Caco-2 (cell line): ENCODE data around the gene FHL1. TPM values are rescaled to one million over a fixed set of nuclear protein-coding genes. Genes with fewer than 3 reads are reported as not detected.
A peak's percentile ranks its signal among the peaks of the same experiment; 100 is the strongest.

ENCODE experiments used
- BruUV-seq: library from RNA; stranded (reverse); fragments of 400-500 nt; replicated peaks from 2 replicates; lab custom pipeline; 2021; lab: Mats Ljungman, UMichigan
- CTCF ChIA-PET: fragments of 300-600 bp; sonication (Branson Sonifier 250); formaldehyde crosslinking; loops from one replicate; lab custom pipeline; 2022; ENCODE audit warnings: antibody characterized with exemption; lab: Charles Lee
- POLR2A ChIA-PET: fragments of 300-600 bp; sonication (Branson Sonifier 250); formaldehyde crosslinking; loops from one replicate; lab custom pipeline; 2022; ENCODE audit warnings: antibody characterized with exemption; lab: Charles Lee
- DNase-seq, 2 experiments: peaks; one replicate each; pipeline versions ENCODE4 v3.0.0 to v3.0.0-alpha.2; 2020 to 2022
- H3K27me3 ChIP-seq: replicated peaks from 2 replicates; pipeline ENCODE4 v1.6.0; 2011; ENCODE audit warnings: low read length; ENCODE audit not compliant: control insufficient read depth, insufficient read depth
- H3K36me3 ChIP-seq: 2 replicates; pipeline ENCODE4 v1.5.1; 2011; ENCODE audit warnings: low read length; ENCODE audit not compliant: control insufficient read depth, insufficient read depth
- H3K4me1 ChIP-seq: fragments of 250-450 bp; sonication (Bioruptor Pico); 2 replicates; pipeline ENCODE4 v1.5.1; 2020; ENCODE audit warnings: mild to moderate bottlenecking
- H3K4me3 ChIP-seq: 2 replicates; pipeline ENCODE4 v1.5.1; 2011; ENCODE audit warnings: low read depth, mild to moderate bottlenecking, control low read depth, low read length
- H3K9me3 ChIP-seq: fragments of 250-450 bp; sonication (Bioruptor Pico); 2 replicates; pipeline ENCODE4 v1.5.1; 2020; ENCODE audit warnings: mild to moderate bottlenecking, moderate library complexity
- H3K27ac Mint-ChIP-seq: one replicate; pipeline ENCODE4 v1.8.0; 2022; ENCODE audit warnings: mixed read lengths; ENCODE audit not compliant: unreplicated experiment
- H3K27me3 Mint-ChIP-seq: one replicate; pipeline ENCODE4 v1.8.0; 2022; ENCODE audit warnings: mixed read lengths; ENCODE audit not compliant: insufficient read depth, unreplicated experiment
- H3K36me3 Mint-ChIP-seq: one replicate; pipeline ENCODE4 v1.8.0; 2022; ENCODE audit warnings: mild to moderate bottlenecking, mixed read lengths; ENCODE audit not compliant: insufficient read depth, unreplicated experiment
- H3K4me1 Mint-ChIP-seq: one replicate; pipeline ENCODE4 v1.8.0; 2022; ENCODE audit warnings: low read depth, mixed read lengths; ENCODE audit not compliant: unreplicated experiment
- H3K4me3 Mint-ChIP-seq: one replicate; pipeline ENCODE4 v1.8.0; 2022; ENCODE audit warnings: mild to moderate bottlenecking, moderate library complexity, mixed read lengths; ENCODE audit not compliant: unreplicated experiment
- H3K9me3 Mint-ChIP-seq: one replicate; pipeline ENCODE4 v1.8.0; 2022; ENCODE audit warnings: mixed read lengths; ENCODE audit not compliant: unreplicated experiment
- CTCF ChIP-seq, 2 experiments: fragments of 200-600 bp in 1 of 2; IDR thresholded peaks; 1 replicate in 1 of 2; 2 replicates in 1 of 2; pipeline versions ENCODE4 v1.5.1 to v1.8.0; 2011 to 2022; ENCODE audit warnings: antibody characterized with exemption in 1 of 2, control low read depth in 1 of 2, inconsistent platforms in 1 of 2, low read depth in 1 of 2, low read length in 1 of 2, mild to moderate bottlenecking in 1 of 2, moderate library complexity in 1 of 2; ENCODE audit not compliant: insufficient read depth in 1 of 2, severe bottlenecking in 1 of 2, unreplicated experiment in 1 of 2
- intact Hi-C: fragments of 100-400 bp; cut with micrococcal nuclease; formaldehyde crosslinking; loops from one replicate; pipeline ENCODE4 v1.10.0; 2022; ENCODE audit not compliant: unreplicated experiment
- total RNA-seq: library from RNA; stranded (reverse); gene quantifications from 2 replicates; pipeline ENCODE4 v1.2.3, GENCODE V29; 2022

Gene FHL1
- total RNA-seq, 1 experiment from 2014 or later, result 0.16 TPM

GRCh38 chrX:136212557-136213111, 65.3 kb downstream of the FHL1 start:
- Mint-ChIP-seq H3K4me1 (no peaks in the 10 kb centered on the region), H3K36me3 (no peaks in the 10 kb centered on the region), H3K27me3 (no peaks in the 10 kb centered on the region), H3K9me3 (no peaks in the 10 kb centered on the region), H3K27ac (no peak overlapping the region), H3K4me3 (no peak overlapping the region)
- H3K36me3 ChIP-seq, result no peaks in the 10 kb centered on the region
- TF ChIP-seq CTCF (IDR thresholded peaks at IDR 0.05; ENCODE audit: insufficient read depth in 1 of 2, low read depth in 1 of 2, low read length in 1 of 2, severe bottlenecking in 1 of 2, unreplicated experiment in 1 of 2), result no peak
- ChIA-PET CTCF (no interaction called here), POLR2A (no interaction called here)
- H3K9me3 ChIP-seq, result no peaks in the 10 kb centered on the region
- H3K4me3 ChIP-seq, result no peak overlapping the region
- BruUV-seq, result no TSS peak
- no peaks in the 10 kb centered on the region for H3K27me3 ChIP-seq
- no peaks in the 10 kb centered on the region for H3K4me1 ChIP-seq
- DNase-seq, result no peak
- intact Hi-C loops, result no loop called here

GRCh38 chrX:136214551-136214950, 67.2 kb downstream of the FHL1 start:
- DNase-seq, result peak in 1 of 2 experiments; percentile 9
- BruUV-seq, result no TSS peak
- intact Hi-C loops, result no loop called here
- Histone ChIP-seq H3K27me3 (no peaks in the 10 kb centered on the region), H3K4me3 (no peak overlapping the region), H3K36me3 (no peaks in the 10 kb centered on the region), H3K4me1 (no peaks in the 10 kb centered on the region), H3K9me3 (no peaks in the 10 kb centered on the region)
- TF ChIP-seq CTCF (IDR thresholded peaks at IDR 0.05; ENCODE audit: insufficient read depth in 1 of 2, low read depth in 1 of 2, low read length in 1 of 2, severe bottlenecking in 1 of 2, unreplicated experiment in 1 of 2), result no peak
- H3K36me3 Mint-ChIP-seq, result no peaks in the 10 kb centered on the region
- no peak overlapping the region for H3K27ac Mint-ChIP-seq
- ChIA-PET POLR2A (interaction anchor here (0.6 kb wide), 1 partner anchor 547 kb away, joined by 3 read pairs; no protein-coding TSS in a partner anchor), CTCF (interaction anchor here (0.6 to 0.9 kb wide), 2 partner anchors 186 to 626 kb away, joined by 3 read pairs; no protein-coding TSS in a partner anchor)
- H3K4me3 Mint-ChIP-seq, result no peak overlapping the region
- H3K27me3 Mint-ChIP-seq, result no peaks in the 10 kb centered on the region
- no peaks in the 10 kb centered on the region for H3K9me3 Mint-ChIP-seq
- H3K4me1 Mint-ChIP-seq, result no peaks in the 10 kb centered on the region

GRCh38 chrX:136215559-136215958, 68.2 kb downstream of the FHL1 start:
- no peak overlapping the region for H3K4me3 Mint-ChIP-seq
- H3K9me3 ChIP-seq, result no peaks in the 10 kb centered on the region
- H3K9me3 Mint-ChIP-seq, result no peaks in the 10 kb centered on the region
- intact Hi-C loops, result no loop called here
- POLR2A ChIA-PET, result no interaction called here
- DNase-seq, result no peak
- H3K27ac Mint-ChIP-seq, result no peak overlapping the region
- H3K4me3 ChIP-seq, result no peak overlapping the region
- H3K4me1 Mint-ChIP-seq, result no peaks in the 10 kb centered on the region
- H3K27me3 Mint-ChIP-seq, result no peaks in the 10 kb centered on the region
- CTCF ChIA-PET, result no interaction called here
- no peaks in the 10 kb centered on the region for H3K36me3 ChIP-seq
- H3K36me3 Mint-ChIP-seq, result no peaks in the 10 kb centered on the region
- H3K4me1 ChIP-seq, result peaks cover 3% of the 10 kb centered on the region; the same call in 1 of the 2 replicates
- TF ChIP-seq CTCF (IDR thresholded peaks at IDR 0.05; ENCODE audit: insufficient read depth in 1 of 2, low read depth in 1 of 2, low read length in 1 of 2, severe bottlenecking in 1 of 2, unreplicated experiment in 1 of 2), result no peak
- no TSS peak for BruUV-seq
- H3K27me3 ChIP-seq, result no peaks in the 10 kb centered on the region
